ENCODE measurements around the gene PDPK1.
"Not testable (repeated sequence)": the region's sequence is repeated elsewhere in the genome, so short reads cannot be mapped to it uniquely, and the experiment has no call there.

PDPK1 gene

DNA sequence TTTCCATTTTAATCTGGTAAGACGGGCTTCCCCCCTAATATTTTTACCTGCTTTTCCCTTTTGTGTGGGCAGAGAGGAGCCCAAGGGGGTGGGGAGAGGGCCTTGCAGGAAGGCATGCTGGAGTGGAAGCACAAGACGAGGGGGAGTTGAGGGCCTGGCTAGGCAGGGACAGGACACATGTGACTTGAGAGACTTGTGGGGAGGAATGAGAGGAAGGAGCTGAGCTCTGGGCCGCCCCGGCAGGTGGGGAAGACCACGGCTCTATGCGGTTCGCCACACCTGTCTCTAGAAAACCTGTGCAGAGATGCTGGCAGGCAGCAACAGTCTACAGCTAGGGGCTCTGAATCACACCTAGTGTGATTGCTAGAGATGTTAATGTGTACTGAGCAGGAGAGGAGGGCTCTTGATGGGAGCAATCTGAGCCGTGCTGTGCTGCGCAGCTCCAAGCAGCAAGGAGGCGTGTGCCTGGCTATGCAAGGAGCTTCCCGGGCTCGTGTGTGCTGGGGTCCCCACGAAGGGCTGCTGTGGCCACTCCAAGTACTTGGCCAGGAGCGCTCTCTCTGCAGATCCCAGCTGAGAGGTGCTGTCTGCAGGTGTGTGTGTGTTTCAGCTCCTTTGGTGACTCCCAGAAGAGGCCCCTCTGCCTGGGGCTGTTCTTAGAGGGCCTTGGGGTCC lies 50.2 kb downstream of the PDPK1 start:
- no peak for DNase-seq (ENCODE audit: low read depth in 2 of 2)

DNA sequence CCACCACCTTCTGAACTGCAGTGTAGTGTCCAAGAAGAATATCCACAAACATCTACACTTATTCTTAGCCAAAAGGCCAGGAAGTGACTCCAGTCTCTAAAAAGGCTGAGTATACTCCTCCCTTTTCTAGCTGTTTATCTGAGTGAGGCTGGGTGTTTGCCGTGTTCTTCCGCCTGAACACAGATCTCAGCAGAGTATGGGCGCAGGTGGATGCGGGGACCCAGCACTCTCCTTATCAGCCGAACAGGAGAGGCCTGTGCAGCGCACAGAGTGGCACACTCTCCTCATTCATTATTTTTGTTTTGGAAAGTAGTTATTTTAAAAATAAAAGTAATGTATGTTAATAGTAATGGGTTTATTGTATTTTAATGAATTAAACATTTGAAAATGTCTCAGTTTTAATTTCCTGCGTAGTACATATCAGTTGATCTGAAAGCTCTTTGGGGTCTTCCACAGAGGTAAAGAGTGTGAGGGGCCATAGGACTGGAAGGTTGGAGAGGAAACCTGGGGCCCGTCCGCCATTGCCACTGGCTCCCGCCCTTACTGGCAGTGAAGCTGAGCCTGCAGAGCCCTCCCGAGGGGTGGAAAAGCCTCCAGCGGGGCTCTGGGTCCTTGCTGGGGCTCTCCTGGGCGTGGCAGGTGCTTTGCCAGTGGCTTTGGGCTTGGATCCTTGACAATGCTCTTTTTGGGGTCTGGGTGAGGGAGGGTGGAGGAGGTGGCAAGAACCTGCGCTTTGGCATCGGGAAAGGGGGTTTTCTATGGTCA lies 53.8 kb downstream of the PDPK1 start:
- DNase-seq (ENCODE audit: low read depth in 2 of 2) = no peak

DNA sequence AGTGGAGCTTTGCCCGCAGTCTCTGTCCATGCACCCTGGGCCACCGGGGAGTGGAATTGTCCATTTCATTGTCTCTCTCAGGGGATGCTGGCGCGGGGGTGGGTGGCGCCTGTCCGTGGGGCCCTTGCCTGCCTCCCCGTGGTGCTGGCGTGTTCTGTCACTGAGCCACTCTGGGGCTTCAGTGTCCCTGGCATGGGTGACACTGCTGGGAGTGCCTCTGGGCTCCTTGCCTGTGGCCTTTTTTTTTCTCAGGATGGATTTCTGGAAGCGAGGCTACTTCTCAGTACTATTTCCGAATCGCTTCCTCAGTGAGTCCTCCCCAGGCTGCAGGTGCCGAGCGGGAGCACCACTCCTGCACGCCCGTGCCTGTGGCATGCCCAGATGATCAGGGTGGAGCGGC lies 55.0 kb downstream of the PDPK1 start:
- DNase-seq (ENCODE audit: low read depth in 2 of 2) = no peak

DNA sequence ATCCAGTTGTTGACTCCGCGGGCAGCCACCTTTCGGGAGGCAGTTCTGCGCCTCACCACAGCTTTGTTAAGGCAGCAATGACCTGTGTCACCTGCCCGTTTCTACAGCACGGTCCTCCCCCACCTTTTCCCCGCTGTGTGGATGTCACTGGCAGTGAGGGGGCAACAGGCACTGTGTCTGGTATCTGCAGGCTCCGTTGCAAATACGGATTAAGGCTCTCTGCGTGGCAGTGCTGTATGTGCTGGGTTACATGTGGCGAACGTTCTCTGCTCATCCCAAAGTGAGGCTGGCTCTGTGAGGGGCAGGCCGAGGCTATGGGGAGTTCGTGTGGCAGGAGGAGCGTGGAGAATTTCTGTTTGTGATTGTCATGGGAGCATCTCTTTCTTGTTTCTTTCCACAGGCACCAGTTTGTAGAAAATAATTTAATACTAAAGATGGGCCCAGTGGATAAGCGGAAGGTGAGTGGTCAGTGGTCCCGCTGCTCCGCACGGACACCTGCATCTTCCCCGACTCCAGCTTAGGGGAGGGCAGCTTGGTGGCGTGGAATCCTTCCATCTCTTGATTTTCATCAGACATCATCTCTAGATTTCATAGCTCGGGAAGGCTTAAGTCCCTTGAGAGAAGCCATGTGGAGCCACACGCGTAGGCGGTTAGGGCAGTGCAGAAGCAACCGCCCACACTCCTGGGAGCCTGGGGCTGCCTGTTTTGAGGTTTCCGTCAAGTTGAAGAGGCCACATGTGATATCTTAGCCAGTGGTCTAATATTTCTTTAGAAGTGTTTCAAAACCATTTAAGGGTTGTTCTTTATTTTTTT lies 57.8 kb downstream of the PDPK1 start:
- DNase-seq (ENCODE audit: low read depth in 2 of 2) = no peak

DNA sequence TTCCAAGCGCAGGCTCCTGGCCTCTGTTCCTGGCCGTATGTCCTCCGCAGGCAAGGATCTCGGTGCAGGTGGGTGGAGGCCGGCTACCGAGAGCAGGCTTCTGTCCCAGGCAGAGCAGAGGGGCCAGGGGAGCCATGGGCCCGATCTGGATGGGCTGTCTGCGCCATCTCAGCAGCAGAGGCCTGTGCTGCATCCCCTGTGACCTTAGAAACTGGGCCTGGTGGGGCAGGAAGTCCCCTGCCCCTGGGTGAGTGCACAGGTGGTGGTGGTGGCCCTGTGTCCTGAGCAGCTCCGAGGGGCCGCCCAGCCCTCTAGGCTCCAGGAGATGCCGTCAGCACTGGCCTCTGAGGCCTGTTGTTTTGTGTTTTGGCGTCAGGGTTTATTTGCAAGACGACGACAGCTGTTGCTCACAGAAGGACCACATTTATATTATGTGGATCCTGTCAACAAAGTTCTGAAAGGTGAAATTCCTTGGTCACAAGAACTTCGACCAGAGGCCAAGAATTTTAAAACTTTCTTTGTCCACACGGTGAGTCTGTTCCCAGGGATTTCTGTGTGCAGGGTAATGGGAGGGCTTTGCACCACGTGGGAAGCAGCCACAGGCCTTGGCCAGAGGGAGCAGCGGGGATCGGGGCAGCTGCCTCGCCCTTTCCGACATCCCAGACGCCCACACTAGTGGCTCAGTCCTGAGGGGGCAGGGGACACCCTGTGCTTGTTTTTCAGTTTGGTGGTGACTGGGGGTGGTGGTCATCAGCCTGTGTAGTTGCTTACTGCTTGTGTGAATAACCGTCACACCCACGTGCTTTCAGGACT lies 59.1 kb downstream of the PDPK1 start:
- DNase-seq (ENCODE audit: low read depth in 2 of 2) = no peak

DNA sequence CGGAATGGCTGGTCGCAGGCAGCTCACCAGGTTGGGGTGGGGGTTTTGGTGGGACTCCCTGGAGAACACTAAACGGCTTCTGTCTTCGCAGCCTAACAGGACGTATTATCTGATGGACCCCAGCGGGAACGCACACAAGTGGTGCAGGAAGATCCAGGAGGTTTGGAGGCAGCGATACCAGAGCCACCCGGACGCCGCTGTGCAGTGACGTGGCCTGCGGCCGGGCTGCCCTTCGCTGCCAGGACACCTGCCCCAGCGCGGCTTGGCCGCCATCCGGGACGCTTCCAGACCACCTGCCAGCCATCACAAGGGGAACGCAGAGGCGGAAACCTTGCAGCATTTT lies 59.7 kb downstream of the PDPK1 start:
- no peak for DNase-seq (ENCODE audit: low read depth in 2 of 2)

DNA sequence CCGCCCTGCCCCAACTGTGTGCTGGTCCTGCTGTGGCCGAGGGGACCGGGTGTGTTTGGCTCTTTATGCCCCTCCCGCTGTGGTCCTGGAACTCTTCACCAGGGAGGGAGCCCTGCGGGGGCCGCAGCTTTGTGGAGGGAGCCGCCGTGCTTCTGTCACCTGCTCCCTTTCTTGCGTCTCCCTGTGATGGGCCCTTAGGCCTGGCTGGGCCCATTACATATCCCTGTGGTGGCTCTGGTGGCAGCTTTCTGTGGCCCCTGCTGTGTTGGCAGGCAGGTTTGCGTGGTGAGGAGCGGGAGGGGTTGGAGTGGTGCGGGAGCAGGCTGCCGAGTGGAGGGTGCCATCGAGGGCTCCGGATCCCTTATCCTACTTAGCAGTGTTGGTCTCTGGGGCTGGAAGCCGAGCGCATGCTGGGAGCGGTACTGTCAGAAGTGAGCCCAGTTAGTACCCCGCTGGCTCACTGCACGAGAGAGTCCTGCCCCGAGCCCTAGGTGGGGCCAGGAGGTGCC lies 60.4 kb downstream of the PDPK1 start:
- no peak for DNase-seq (ENCODE audit: low read depth in 2 of 2)

DNA sequence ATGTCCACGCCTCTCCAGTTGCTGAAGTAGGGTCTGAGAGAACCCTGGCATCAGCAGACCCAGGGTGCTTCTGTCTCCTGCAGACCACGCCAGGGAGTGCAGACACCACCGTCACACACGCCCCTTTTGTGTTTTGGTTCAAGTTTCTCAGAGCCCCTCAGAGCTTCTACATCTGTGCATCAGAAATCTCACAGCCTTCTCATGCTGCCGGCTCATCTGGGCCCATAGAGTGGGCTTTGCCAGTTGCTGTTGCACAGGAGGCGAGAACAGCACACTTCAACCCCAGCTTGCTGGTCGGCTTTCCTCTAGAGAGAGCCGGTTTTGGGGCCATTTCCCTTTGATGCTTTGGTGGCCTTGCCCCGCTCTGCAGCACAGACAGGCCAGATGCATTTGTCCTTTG lies 60.9 kb downstream of the PDPK1 start:
- DNase-seq (ENCODE audit: low read depth in 2 of 2) = no peak

DNA sequence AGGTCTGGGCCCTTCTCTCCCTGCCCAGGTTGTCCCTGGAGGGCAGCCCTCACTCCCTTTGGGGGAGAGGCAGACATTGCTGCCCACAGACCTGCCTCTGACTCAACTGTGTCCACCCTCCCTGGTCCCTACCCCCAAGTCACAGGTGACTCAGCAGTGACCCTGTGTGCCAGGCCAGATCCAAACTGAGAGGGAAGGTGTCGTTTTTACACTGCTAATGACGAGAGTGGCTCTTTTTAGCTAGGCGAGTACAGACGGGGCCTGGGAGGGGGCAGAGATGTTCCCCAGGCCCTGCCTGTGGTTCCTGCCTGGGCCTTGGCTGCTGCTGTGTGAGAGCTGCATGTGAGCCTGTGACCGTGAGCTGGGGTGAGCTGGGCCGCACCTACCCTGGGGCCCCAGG lies 61.3 kb downstream of the PDPK1 start:
- not testable (repeated sequence) for DNase-seq (ENCODE audit: low read depth in 2 of 2)

DNA sequence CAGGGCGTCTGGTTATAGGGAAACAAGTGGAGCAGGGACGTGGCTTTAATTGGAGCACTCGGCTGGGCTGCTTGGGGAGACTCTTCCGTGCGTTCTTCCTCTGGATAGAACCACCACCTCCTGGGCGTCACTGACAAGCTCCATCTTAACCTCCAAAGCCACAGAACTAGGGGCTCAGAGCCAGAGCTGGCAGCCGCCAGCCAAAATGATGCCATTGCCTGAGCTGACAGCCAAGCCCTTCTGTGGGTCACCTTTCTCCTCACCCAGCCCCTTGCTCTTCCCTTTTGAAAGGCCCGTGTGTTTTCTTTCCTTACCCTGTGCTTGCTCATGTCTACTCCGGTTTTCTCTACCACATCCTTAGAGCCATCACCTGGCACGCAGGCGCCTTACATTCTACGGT lies 62.0 kb downstream of the PDPK1 start:
- not testable (repeated sequence) for DNase-seq (ENCODE audit: low read depth in 2 of 2)

DNA sequence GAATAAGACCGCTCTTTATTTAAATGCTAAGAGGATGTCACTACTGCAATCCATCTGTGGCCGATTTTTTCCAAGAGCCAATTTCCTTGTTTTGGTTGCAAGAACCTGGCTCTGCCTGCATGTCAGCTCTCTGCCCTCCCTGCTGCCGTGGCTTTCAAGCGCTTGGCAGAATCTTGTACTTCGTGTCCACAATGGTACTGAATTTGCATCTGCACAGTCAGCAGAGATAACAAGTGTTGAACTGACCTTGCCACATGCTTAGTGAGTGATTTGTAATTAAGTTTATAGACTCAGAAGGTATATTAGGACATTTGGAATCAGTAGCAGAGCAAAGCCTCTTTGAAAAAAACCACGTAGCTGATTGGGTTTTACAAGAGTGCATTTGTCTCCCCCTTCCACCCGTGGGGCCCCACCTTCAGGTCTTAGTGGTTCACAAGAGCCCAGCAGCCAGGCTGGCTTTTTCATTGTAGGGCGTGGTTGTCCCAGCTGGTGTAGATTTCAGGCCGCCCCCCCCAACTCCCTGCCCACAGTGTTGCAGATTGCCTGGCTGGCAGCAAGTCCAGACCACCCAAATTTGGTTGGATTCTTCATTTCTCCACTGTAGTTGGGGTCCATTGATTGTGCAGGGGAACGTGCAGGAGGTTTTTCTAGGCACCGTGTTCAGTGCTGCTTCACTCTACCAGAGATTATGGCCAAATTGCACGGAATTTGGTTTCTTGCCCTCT lies 63.6 kb downstream of the PDPK1 start:
- DNase-seq (ENCODE audit: low read depth in 2 of 2) = not testable (repeated sequence)

DNA sequence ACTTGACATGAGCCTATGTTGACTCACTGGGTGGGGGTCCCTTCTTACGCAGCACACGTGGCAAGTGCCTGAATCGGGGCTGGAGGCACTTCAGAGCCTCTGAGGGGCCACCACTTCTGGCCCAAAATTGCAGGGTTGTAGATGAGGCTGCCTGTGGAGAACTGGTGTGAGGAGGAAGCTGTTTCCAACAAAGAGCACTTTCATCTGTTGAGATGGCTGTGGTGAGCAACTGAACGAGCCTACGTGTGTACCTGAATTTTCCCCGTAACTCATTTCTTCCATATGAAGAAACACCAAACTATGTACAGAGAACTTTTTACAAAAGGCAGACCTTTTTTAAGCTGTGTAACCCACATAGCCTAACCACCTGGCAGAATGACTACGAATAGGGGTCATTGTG lies 64.4 kb downstream of the PDPK1 start:
- not testable (repeated sequence) for DNase-seq (ENCODE audit: low read depth in 2 of 2)

DNA sequence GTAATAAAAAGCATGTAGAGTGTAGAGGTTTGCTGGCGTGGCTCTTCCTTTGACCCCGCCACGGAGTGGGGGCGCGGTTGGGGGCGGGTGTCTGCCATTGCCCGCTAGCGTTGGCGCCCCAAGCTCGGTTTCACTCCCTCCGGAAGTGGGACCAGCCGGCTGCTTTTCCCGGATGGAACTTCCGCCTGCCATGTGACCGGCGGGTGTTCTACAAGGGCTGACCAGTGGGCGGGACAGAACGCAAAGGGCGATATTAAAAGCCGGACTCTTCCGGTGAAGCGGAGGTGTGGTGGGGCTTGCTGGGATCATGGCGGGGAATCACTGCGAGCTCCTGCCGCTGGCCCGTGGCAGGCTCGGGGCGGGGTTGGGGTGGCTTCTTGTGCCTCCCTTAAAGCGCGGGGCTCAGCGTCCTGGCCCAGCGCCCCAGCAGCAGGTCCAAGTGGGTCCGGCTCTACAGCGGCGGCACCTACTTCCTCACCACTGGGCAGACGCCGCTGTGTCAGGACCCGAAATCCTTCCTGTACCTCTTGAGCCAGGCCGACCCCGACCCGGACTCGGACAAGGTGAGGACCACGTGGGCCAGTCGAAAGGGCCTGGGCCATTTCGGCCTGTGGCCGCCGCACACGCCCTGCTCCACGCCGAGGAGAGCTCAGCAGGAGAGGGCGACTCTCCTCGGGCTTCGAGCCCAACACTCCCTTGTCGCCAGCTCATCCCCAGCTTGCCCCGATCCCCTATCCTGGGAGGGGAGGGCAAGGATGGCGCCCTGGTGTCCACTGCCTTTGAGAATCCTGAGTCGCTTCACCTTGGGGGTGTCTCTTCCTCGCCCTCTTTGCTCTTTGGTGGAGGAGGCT lies 65.6 kb downstream of the PDPK1 start:
- peak; percentile 70 for DNase-seq (ENCODE audit: low read depth in 2 of 2)

DNA sequence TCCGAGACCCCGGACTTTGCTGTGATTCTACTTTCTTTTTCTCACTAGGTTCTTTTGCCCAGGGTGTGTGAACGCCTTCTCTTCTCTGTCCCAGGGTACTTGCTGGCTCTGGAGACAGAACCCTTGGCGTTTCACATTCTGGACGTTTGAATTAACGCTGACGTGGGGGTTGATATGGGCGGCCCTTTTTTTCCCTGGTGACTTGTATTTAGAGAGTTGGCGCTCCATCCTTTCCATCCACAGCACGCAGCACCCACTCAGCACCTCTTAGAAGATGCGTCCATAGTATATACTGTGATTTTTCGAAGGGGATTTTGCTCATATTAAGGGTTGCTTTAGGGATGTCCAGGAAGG lies 66.2 kb downstream of the PDPK1 start:
- not testable (repeated sequence) for DNase-seq (ENCODE audit: low read depth in 2 of 2)

DNA sequence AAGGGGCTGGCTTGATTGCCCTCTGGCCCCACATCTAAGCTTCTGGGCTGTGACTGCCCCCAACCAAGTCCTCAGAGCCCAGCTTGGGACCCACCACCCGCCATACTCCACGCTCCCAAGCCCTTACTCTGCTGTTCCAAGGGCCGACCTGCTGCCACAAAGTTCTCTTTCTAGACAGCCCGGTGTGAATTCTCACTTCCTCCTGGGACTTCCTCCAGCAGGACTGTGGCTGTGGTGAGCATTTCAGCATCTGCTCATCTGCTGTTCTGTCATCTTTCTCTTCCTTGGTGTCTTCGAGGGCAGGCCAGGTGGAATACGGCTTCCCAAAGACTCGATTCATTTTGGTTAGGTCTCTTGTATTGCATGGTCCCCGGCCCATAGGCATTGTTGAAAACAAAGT lies 69.0 kb downstream of the PDPK1 start:
- not testable (repeated sequence) for DNase-seq (ENCODE audit: low read depth in 2 of 2)

DNA sequence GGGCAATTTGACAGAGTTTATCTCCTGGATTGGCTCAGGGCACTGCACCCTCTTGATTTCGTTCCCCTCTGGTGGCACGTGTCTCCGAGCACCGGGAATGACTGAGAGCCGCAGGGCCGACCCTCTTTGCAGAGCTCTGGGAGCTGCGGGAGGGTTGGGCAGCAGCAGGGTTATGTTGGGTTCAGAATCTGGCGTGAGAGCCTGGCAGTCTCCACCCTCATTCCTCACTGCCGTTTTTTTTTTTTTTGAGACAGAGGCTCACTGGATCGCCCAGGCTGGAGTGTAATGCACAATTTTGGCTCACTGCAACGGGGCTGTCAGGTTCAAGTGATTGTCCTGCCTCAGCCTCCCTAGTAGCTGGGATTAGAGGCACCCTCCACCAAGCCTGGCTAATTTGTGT lies 71.5 kb downstream of the PDPK1 start:
- not testable (repeated sequence) for DNase-seq (ENCODE audit: low read depth in 2 of 2)

DNA sequence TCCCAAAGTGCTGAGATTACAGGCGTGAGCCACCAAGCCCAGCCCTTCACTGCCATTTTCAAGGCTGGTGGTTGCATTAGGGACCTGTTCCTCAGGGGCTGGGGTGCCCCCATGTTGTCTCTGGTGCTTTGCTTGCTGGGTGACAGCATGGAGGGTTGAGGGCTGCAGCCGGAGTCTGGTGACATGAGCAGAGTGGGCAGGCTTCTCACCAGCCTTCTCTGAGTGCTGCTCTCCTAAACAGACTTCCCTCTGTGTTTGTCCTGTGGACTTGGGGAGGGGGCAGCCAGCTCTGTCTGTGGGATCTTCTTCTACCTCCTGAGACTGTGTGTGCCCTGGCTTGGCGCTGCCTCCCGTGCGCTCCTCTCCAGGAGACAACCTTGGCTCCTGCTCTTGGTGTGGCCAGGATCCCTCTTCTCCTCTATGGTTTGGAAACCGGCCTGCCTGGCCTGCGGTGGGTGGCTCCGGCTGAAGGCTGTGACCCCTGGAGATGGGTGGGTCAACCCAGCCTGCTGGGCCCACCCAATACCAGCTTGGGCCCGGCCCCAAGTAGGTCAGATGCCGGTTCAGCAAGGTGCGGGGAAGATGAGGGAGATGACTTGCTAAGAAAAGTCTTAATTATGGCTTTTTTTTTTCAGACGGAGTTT lies 72.1 kb downstream of the PDPK1 start:
- no peak for DNase-seq (ENCODE audit: low read depth in 2 of 2)

DNA sequence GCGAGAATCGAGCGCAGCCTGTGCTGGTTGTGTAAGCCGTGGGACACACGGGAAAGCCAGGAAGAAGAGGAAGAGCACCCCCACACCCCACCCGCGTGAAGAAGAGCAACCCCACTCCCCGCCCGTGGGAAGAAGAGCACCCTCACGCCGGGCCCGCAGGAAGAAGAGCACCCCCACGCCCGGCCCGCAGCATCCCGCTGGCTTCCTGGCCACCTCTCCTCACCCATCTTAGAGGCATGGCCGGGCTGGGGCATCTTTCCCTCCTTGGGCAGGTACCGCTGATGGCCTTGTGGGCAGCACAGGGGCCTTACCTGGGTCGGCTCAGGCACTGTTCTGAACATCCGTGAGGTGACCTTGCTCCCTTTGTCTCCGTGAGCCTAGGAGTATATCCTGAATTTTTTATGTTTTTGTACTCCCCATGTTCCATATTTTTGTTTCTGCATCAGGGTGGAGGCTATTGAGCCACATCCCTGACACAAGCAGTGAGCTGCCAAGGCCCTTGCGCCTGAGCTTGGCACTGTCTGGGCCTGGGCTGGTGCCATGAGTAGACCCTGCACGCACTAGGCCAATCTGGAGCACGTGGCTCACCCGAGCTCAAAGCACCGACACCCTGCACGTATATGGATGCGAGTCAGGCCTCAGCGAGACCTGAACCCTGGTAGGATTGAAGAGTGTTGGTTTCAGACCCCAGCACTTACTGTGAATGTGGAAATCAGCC lies 73.1 kb downstream of the PDPK1 start:
- DNase-seq (ENCODE audit: low read depth in 2 of 2) = no peak

DNA sequence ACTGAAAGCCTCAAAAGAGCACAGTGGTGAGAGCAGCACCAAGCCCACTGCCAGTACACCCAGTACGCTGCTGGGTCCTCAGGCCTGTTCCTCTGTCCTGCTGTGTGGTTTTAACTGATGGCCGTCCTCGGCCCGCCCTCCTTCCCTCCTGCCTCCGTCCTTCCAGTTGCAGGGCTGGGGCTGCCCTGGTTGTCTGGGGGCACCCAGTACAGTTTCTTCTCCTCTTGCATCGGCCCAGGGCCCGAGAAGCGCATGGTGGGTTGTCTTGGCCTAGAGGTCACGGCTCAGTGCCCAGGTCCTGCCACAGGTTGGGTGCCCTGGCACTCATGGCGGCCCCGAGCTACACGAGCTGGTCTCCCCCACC lies 73.7 kb downstream of the PDPK1 start:
- no peak for DNase-seq (ENCODE audit: low read depth in 2 of 2)

Data from activated CD8-positive, alpha-beta memory T cell treated with anti-CD3 and anti-CD28 coated beads for 4 hours (primary cell).